NCI-H1694 treated with DMSO at 0.1 percent for 48 hours (cell line): Measurements from ENCODE around the gene GPATCH2.
"Not testable (repeated sequence)": the region's sequence is repeated elsewhere in the genome, so short reads cannot be mapped to it uniquely, and the experiment has no call there.

Experiments
- DNase-seq: peaks from one replicate; lab custom pipeline; 2025; lab: John Stamatoyannopoulos, UW

GPATCH2 gene

DNA sequence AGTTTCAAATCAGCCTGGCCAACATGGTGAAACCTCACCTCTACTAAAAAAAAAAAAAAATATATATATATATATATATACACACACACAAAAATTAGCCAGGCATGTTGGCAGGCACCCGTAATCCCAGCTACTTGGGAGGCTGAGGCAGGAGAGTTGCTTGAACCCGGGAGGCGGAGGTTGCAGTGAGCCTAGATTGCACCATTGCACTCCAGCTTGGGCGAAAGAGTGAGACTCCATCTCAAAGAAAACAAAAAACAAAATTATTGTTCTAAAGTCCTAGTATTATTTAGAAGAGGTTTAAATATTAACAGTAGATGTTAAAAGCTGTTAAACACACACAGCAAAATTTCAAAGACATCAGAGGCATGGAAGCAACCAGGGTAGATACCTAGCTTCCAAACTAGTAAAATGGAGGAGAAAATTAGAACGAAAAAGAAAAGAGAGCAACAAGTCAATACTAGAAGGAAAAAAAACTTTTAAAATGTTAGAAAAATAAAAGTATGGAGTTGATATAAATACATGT lies 46.5 kb downstream of the GPATCH2 start:
- not testable (repeated sequence) for DNase-seq

DNA sequence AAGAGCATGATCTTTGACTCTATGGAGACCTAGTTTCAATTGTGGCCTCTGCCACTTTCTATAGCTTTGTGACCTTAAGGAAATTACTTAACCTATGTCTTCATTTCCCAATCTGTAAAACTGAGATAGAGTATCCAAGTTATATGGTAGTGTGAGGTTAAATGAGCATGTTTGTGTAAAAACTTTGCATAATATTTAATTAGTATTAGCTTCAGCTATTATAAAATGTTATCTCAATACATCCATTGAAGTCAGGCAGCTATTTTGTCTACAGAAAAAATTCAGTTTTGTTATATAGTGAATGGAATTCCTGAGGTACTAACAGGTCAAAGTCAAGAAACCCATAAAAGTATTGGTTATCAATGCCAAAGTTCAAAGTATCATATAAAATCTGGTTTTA lies 53.6 kb downstream of the GPATCH2 start:
- DNase-seq, result no peak

GRCh38 chr1:217574265-217574949 lies 56.5 kb downstream of the GPATCH2 start:
- DNase-seq, result no peak

DNA sequence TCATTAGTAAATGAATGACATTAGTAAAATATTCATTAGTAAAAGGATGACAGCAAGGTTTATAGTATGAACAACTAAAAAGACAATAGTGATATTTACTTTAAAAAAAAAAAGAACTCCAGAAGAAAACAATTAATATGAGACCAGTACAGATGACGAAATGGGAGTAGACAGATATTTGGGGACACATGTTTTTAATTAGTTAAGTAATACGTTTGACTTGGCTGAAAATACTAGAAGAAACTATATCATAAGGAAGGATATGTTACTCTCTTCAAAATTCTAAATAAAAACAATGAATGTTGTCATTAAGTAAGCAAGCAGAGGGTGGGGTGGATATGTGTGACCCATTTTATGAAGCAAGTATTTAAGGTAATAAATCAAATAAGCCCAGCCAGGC lies 61.9 kb downstream of the GPATCH2 start:
- no peak for DNase-seq

GRCh38 chr1:217568200-217568599 lies 62.7 kb downstream of the GPATCH2 start:
- no peak for DNase-seq

DNA sequence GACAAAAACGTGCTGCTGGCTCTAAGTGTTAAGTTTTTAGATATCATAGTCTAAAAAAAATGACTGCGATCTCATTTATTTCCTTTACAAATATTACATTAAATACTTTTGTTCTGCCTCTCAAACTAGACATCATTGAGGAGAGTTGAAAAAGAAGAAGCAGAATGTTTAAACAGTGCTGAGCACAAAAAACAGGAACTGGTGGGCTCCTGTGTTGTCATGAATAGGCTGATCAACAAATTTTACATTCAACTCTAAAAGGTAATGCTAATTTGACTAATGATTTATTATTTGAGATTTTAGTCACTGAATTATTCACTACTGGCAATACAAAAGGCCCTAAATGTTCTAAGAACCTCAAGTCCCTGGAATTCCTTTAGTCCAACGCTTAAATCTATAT lies 66.1 kb downstream of the GPATCH2 start:
- DNase-seq, result no peak

DNA sequence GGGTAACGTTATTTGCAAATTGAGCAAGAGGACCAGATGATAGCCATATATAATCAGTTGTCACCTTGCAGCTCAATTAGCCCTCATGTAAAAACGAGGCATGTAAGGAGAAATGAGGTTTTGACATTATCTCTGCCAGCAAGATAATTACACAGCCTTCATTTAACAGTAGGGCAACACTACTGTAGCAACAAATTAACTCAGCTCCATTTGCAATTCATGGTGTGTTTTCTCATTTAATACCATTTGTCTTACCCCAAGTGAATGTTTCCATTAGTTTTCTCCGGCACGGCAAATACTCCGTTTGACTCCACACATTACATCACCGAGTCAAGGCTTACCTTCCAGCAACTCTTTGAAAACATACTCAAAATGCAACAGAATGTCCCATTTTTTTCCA lies 66.7 kb downstream of the GPATCH2 start:
- no peak for DNase-seq

GRCh38 chr1:217563179-217563578 lies 67.7 kb downstream of the GPATCH2 start:
- DNase-seq, result no peak

GRCh38 chr1:217562229-217562878 lies 68.5 kb downstream of the GPATCH2 start:
- DNase-seq, result no peak

GRCh38 chr1:217561446-217561845 lies 69.4 kb downstream of the GPATCH2 start:
- DNase-seq, result no peak

- DNase-seq, result no peak
These were observed 76.0 kb downstream of the GPATCH2 start for GRCh38 chr1:217554849-217555248.

GRCh38 chr1:217553949-217554509 lies 76.9 kb downstream of the GPATCH2 start:
- no peak for DNase-seq

- DNase-seq, result no peak
These were observed 78.4 kb downstream of the GPATCH2 start for GRCh38 chr1:217552339-217552951.

- DNase-seq, result no peak
These were observed 88.1 kb downstream of the GPATCH2 start for GRCh38 chr1:217542837-217543236.

- DNase-seq, result no peak
These were observed 88.6 kb downstream of the GPATCH2 start for GRCh38 chr1:217542136-217542777.

DNA sequence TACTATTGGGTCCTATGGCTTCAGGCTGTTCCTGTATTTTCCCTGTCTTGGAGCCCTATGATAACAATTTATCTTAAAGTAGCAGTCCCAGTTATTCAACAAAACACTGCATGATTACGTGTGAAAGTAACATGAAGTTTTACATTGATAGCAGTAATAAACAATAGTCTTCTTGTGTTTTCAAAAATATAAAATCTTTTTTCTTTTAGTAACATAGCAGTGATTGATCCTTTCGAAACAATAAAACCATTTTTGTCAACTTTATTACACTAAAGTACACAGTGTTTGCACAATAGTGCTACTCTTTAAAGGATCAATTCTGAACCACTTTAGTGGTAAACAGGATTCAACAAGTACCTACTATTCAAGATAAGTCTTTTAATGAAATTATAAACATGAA lies 90.6 kb downstream of the GPATCH2 start:
- no peak for DNase-seq

DNA sequence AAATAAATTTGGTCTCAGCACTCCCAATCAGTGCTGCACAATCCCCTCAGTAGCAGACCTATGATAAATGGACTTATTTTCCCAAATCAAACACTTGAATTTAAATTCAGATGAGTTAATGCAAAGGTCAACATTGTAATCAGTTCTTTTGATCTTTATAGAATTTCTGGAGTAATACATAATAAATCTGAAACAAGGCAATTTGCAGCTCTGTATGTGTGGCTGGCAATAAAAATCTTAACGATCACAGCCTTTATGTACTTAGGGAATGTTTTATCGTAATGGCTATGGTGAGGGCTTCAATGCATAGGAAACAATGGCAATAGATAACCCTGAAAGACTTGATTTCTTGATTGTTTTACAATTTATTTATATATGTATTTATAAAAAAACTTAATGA lies 91.4 kb downstream of the GPATCH2 start:
- no peak for DNase-seq

- no peak for DNase-seq
These were observed 95.1 kb downstream of the GPATCH2 start for GRCh38 chr1:217535601-217536377.

- peak; percentile 11 for DNase-seq
These were observed 96.3 kb downstream of the GPATCH2 start for GRCh38 chr1:217534566-217534965.

DNA sequence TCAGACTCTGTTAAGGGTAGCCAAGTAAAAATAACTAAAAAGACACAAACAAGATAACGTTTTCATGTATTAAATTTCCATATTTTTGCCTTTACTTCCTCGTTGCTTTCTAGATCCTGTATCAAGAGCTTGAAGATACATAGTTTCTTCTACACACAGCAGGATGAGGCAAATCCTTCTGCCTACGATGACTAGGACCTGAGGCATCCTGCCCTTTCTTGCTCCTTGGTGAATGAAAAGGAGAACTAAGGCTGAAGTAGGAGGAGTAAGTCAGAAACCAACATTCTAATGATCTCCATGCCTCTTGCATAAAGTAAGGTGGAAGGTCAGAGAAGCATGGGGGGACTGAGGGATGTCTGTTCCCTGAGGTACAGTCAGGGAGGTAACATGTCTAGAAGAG lies 102.6 kb downstream of the GPATCH2 start:
- no peak for DNase-seq

DNA sequence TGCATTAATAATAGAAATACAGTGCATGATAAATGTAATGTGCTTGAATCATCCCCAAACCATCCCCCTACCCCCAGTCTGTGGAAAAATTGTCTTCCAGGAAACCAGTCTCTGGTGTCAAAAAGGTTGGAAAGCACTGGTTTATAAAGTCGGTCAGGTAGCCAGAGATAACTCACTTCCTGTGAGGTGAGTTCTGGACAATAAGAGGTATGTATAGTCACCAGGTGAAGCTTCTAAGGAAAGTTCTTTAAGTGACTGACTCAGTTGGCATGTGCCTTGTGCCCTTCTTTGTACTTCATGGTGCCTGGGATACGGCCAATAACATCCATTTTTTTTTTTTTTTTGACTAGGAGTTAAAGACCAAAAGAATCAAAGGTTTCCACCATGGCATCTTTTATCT lies 103.7 kb downstream of the GPATCH2 start:
- no peak for DNase-seq

GRCh38 chr1:217526636-217527035 lies 104.3 kb downstream of the GPATCH2 start:
- DNase-seq, result no peak
